Measurements from ENCODE around the gene PAXIP1. TPM values are rescaled to one million over a fixed set of nuclear protein-coding genes. Genes with fewer than 3 reads are reported as not detected.

Gene PAXIP1
- total and polyA plus RNA-seq, 10 of the 15 experiments (the other 5 are each of a cell fraction or from before 2014, with no cell fraction given): 7.3 to 27.2 (median 18.1) TPM

- FAIRE-seq: no peak
- H3K27ac ChIP-seq (ENCODE audit: control insufficient read depth, insufficient read depth): no peak overlapping the region
- no peak for TF ChIP-seq ESRRA (IDR thresholded peaks at IDR 0.05; ENCODE audit: low read length)
- no peak for TF ChIP-seq CHD4 (IDR thresholded peaks at IDR 0.05)
- TF ChIP-seq RELA (IDR thresholded peaks at IDR 0.05; ENCODE audit: borderline replicate concordance, partially characterized antibody): no peak
- no peak for TF ChIP-seq BHLHE40 (IDR thresholded peaks at IDR 0.05; ENCODE audit: borderline replicate concordance in 1 of 2, low read depth in 2 of 2, low read length in 1 of 2)
- TF ChIP-seq SREBF2 (IDR thresholded peaks at IDR 0.05; ENCODE audit: low read length): no peak
- no peak for TF ChIP-seq BCLAF1 (IDR thresholded peaks at IDR 0.05)
- no peak for TF ChIP-seq CHD1 (IDR thresholded peaks at IDR 0.05; ENCODE audit: low read depth, low read length)
- no peak for TF ChIP-seq WRNIP1 (IDR thresholded peaks at IDR 0.05; ENCODE audit: borderline replicate concordance, low read depth, low read length)
- TF ChIP-seq LARP7 (IDR thresholded peaks at IDR 0.05): no peak
- no peak for TF ChIP-seq POU2F2 (IDR thresholded peaks at IDR 0.05; ENCODE audit: borderline replicate concordance, low read depth, low read length)
- TF ChIP-seq FOS (IDR thresholded peaks at IDR 0.05; ENCODE audit: borderline replicate concordance, extremely low read depth, insufficient read length): no peak
- TF ChIP-seq ELK1 (IDR thresholded peaks at IDR 0.05; ENCODE audit: low read depth, low read length): no peak
- TF ChIP-seq CBX3 (IDR thresholded peaks at IDR 0.05; ENCODE audit: borderline replicate concordance, low read depth): no peak
- TF ChIP-seq NR2F1 (conservative IDR thresholded peaks at IDR 0.05): no peak
- no peak for TF ChIP-seq ZBTB4 (CRISPR knock-in tag; IDR thresholded peaks at IDR 0.05)
- no peak overlapping the region for H3K4me2 ChIP-seq (ENCODE audit: control insufficient read depth, insufficient read depth)
- H3K36me3 ChIP-seq (ENCODE audit: control insufficient read depth in 2 of 2, insufficient read depth in 2 of 2, low read length in 1 of 2): no peaks in the 10 kb centered on the region
- ChIA-PET SMC1A (ENCODE audit: uncharacterized antibody, unreplicated experiment) (no interaction called here), RAD21 (ENCODE audit: unreplicated experiment) (no interaction called here), POLR2A (no interaction called here), CTCF (interaction anchor here (0.6 kb wide), 1 partner anchor 971 kb away, joined by 3 read pairs; no protein-coding TSS in a partner anchor)
- no peak for ATAC-seq
- WGBS (ENCODE audit: insufficient coverage, insufficient replicate concordance, low lambda C conversion rate, missing lambda C conversion rate): 90% methylated on average over 2 of the region's 2 CpGs
- peaks cover 4% of the 10 kb centered on the region; the same call in 1 of the 2 replicates for H3K4me1 ChIP-seq (ENCODE audit: control insufficient read depth, insufficient read depth, low read length)
- no peaks in the 10 kb centered on the region for H3K27me3 ChIP-seq (replicated peaks in 1 of 2; ENCODE audit: control insufficient read depth in 2 of 2, insufficient read depth in 2 of 2, low read length in 1 of 2)
- DNase-seq (ENCODE audit: low read depth, low spot score): no peak
- H4K20me1 ChIP-seq (ENCODE audit: control insufficient read depth, insufficient read depth): no peaks in the 10 kb centered on the region
- no peak overlapping the region for H3K9ac ChIP-seq (ENCODE audit: control insufficient read depth, insufficient read depth, low read length)
- in situ Hi-C loops (cut with MboI) (no loop called here), intact Hi-C loops (cut with micrococcal nuclease; ENCODE audit: unreplicated experiment) (no loop called here)
- H3K4me3 ChIP-seq: no peak overlapping the region
- BruUV-seq (replicated peaks): no TSS peak
- H2AFZ ChIP-seq (ENCODE audit: control insufficient read depth, low read depth, low read length): no peak overlapping the region
- peaks cover 3% of the 10 kb centered on the region; the same call in 1 of the 2 replicates for H3K79me2 ChIP-seq (ENCODE audit: control insufficient read depth, insufficient read depth, low read length)
- peaks cover 11% of the 10 kb centered on the region; the same call in 2 of the 3 replicates for H3K9me3 ChIP-seq (replicated peaks; ENCODE audit: control insufficient read depth, insufficient read depth, low read length)
Measured at GRCh38 chr7:154931906-154932305, 71.0 kb downstream of the PAXIP1 start.

Data from GM12878 (cell line).